Activated gamma-delta T cell (primary cell): ENCODE results near the gene LRRC32.
"Not testable (repeated sequence)": the region's sequence is repeated elsewhere in the genome, so short reads cannot be mapped to it uniquely, and the experiment has no call there.

Source experiments
- DNase-seq: peaks from one replicate; lab custom pipeline; 2025; lab: John Stamatoyannopoulos, UW

The LRRC32 gene

GRCh38 chr11:76614471-76615179, 55.9 kb downstream of the LRRC32 start:
- no peak for DNase-seq

- no peak for DNase-seq
Observed at GRCh38 chr11:76613901-76614300, 56.6 kb downstream of the LRRC32 start.

GRCh38 chr11:76612226-76612625, 58.3 kb downstream of the LRRC32 start:
- DNase-seq, result no peak

DNA sequence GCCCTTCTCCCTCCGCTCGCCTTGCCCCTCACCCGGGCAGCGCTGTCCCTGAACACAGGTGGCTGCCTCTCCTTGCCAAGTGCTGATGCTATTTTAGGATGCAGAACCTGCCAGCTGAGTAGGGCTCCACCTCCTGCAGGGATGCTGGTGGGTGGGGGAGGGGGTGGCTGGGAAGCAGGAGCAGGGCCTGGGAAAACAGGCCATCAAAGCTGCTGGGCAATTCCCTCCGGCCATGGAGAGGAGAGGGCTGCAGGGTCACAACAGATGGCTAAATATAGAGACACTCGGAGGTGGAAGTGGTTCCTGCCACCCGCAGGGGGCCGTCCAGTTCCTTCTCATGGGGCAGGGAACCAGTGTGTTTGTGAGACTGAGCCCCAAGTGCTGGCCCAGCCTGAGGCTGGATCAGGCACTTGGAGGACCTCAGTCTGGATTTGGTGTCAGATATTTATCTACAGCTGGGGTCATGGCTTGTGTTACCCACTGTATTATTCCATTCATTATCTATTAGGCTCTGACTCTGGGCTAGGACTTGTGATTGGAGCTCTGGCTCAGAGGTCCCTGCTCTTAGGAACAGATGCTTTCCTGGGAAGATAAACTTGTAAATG, 59.6 kb downstream of the LRRC32 start:
- DNase-seq, result no peak

DNA sequence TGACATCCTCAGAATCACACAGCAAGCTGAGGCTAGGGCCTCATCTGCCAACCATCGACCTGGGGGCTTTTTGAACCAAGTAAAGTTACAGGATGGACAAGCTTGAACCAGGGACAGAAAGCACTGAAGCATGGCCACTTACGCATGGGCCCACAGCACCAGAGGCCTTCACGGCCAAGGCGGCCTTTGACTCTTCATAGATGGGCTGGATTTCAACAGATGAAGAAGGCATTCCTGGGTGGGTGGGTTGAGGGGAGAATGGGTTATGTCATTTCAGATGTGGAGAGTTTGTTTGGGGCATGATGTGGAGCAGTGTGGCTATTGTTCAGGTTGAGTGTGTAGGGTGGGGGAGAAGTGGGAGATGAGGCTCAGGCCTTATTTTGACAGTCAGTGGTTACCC, 60.2 kb downstream of the LRRC32 start:
- DNase-seq, result no peak

DNA sequence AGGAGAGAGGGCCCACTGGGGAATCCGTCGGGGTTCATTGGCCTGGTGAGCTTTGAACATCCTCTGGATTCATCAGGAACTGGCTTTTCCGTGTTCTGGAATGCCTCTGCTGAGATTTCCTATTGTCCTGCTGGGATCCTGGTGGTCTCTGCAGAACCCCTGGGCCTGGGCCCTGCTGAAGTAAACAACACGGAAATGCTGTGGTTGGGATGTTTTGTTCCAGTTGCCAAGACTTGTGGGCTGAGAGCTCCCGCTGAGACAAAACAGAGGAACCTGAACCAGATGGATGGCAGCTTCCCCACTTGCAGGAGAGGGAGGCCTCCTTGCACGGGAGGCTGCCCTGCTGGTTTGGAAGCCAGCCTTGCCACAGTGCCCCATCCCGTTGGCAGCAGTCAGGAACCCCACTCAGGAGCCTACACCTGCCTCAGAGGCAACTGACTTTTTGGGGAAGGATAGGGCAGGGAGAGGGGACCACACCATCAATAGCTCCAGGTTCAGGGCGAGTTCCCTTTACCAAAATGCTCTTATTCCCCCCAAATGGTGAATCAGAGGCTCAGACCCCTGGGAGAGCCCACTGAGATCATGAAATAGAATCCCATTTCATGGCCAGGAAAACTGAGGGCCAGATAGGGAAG, 60.7 kb downstream of the LRRC32 start:
- no peak for DNase-seq

- not testable (repeated sequence) for DNase-seq
Observed at GRCh38 chr11:76608879-76609460, 61.6 kb downstream of the LRRC32 start.

DNA sequence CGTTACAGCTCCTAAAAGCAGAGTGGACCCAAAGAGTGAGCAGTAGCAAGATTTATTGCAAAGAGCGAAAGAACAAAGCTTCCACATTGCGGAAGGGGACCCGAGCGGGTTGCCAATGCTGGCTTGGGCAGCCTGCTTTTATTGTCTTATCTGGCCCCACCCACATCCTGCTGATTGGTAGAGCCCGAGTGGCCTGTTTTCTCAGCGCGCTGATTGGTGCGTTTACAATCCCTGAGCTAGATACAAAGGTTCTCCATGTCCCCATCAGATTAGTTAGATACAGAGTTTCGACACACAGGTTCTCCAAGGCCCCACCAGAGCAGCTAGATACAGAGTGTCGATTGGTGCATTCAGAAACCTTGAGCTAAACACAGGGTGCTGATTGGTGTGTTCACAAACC, 62.3 kb downstream of the LRRC32 start:
- DNase-seq, result not testable (repeated sequence)
